Measurements from ENCODE around the gene INHBE.

INHBE gene

DNA sequence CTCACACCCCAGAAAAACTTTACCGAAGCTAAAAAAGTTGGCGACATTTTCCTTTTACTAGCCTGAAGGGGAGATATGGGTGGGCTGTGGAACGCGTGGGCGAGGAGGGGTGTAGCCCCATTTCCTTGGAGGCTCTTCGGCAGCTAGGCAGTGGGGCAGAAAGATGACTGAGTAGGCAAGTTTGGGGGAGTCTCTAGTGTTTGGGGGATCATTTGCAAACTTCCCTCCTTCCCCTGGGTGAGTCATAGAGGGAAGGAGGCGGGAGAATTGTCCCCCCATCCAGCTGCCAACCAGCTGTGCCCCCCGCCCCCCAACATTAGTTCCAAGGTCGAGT, 6.8 kb downstream of the INHBE start:
- DNase-seq = no peak

DNA sequence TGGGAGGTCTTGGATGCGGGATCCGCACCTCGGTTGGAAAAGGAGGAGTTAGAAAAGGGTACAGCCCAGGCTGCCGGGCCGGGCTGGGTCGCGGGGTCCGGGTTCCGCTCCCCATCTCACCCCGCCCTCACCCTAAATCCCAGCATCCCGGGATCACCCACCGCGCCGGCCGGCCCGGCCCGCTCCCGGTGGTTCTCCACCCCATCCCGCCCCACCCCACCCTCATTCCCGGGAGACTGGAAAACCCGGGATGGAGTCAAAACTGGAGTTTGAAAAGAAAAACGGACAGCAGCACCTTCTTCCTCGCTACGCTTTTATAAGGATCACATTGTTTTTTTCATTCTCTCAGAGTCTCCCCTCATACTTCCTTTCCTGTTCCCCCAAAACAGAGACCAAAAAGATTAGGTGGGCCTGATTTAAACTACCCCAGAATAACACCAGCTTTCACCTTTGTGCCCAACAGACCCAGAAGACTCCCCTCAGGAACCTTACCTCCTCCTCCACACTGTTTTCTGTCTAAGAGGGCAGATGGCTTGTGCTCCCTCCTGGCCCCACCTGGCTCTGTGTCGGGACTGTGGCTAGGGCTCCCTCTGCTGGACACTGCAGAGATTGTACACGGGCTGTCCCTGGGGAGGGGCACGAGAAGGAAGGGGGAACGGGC, 7.3 kb downstream of the INHBE start:
- DNase-seq = peak; percentile 83

DNA sequence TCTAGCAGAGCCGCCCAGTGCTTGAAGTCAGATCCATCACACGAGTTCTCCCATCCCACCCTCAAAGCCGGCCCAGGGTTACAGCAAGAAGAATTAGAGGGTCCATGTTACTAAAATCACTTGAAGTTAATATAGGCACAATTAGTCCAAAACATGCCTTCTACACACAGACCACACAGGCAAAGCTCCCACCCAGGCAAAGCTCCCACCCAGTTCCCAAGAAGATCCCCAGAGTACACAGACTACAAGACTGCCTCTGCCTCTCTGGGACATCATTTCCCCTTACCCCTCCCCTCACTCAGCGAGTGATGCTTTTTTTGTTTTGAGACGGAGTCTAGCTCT, 7.8 kb downstream of the INHBE start:
- no peak for DNase-seq

DNA sequence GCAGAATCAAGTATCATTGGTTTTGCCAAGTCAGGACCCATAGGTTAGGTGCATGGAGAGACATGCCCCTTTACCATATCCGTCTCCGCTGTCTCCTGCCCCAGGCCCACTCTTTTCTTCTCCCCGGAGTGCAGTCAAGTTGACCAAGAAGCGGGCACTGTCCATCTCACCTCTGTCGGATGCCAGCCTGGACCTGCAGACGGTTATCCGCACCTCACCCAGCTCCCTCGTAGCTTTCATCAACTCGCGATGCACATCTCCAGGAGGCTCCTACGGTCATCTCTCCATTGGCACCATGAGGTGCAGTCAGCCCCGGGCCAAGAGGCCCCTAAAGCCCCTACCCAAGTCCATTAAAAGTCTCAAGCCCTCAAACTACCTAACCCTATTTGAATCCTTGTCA, 9.5 kb downstream of the INHBE start:
- no peak for DNase-seq

DNA sequence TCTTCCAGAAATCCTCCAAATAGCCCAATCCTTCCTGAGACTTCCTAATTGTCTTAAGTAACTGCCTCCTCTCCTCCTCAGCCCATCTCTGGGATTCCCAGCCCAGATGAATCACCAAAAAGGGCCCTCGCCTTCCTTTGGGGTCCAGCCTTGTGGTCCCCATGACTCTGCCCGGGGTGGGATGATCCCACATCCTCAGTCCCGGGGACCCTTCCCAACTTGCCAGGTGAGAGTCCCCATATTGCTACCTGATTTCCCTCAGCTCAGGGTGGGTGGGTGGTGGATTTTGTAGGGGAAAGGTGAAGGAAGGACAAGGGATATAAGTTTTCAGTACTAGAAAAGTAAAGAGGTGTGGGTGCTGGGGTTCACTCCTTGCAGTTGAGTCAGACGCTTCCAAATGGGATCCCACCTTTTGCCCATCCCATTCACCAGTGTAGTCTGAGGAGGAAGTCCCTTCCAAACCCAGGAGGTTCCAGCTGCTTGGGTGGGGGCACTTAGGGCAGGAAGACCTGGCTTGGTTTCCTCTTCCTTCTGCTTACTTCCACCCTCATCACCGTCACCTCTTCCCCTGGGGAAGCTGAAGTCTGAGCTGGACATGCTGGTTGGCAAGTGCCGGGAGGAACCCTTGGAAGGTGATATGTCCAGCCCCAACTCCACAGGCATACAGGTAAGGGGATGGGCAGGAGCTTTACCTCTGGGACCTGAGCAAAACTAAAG, 10.1 kb downstream of the INHBE start:
- no peak for DNase-seq

DNA sequence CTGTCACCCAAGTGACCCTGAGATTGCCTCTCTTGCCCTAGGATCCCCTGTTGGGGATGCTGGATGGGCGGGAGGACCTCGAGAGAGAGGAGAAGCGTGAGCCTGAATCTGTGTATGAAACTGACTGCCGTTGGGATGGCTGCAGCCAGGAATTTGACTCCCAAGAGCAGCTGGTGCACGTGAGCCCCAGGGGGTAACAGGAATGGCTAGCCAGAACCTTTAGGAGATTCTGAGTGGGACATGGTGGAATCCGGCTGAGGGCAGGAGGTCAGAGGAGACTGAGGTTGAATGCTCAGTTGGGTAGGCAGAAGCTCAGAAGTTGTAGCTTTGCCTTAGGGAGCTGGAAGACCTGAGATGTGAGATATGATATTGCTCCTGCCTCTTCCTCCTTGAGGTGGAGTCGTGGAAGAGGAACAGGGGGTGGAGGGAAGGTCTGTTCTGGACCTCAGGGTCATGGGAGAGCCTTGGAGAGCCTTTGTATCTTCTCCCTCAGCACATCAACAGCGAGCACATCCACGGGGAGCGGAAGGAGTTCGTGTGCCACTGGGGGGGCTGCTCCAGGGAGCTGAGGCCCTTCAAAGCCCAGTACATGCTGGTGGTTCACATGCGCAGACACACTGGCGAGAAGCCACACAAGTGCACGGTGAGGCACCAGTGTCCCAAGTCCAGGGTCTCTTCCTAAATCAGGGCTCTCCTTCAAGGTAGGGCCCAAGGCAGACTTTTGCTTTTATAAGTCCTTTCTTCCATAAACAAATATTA, 10.8 kb downstream of the INHBE start:
- DNase-seq = no peak

DNA sequence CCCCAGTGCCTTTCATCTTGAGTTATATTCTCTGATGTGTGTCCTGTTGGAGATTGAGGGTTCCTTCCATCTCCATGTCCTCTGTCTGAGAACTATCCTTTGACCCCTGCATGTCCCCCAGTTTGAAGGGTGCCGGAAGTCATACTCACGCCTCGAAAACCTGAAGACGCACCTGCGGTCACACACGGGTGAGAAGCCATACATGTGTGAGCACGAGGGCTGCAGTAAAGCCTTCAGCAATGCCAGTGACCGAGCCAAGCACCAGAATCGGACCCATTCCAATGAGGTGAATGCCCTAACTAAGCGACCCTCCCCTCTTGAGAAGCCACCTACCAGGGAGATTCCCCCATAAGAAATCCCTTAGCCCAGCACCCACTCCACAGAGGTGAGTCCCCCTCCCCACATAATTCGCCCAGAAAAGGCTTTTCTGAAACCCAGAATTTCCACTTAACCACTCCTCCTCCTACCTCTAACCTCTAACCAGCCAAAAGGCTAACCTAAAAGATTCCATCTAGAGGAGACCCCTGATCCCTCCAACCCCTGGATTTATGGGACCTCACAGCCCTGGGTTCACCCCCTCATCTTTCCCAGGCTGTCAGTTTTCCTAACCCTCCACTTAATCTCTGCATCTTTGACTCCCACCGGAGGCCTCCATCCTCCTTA, 12.2 kb downstream of the INHBE start:
- DNase-seq = no peak

DNA sequence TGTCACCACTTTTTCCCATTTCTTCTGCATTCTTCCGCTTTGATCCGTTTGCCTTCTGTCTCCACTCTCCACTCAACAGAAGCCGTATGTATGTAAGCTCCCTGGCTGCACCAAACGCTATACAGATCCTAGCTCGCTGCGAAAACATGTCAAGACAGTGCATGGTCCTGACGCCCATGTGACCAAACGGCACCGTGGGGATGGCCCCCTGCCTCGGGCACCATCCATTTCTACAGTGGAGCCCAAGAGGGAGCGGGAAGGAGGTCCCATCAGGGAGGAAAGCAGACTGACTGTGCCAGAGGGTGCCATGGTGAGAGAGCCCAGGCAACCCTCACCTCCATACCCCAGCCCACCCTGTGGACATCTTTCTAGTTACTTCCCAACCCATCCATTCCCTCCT, 12.8 kb downstream of the INHBE start:
- no peak for DNase-seq

DNA sequence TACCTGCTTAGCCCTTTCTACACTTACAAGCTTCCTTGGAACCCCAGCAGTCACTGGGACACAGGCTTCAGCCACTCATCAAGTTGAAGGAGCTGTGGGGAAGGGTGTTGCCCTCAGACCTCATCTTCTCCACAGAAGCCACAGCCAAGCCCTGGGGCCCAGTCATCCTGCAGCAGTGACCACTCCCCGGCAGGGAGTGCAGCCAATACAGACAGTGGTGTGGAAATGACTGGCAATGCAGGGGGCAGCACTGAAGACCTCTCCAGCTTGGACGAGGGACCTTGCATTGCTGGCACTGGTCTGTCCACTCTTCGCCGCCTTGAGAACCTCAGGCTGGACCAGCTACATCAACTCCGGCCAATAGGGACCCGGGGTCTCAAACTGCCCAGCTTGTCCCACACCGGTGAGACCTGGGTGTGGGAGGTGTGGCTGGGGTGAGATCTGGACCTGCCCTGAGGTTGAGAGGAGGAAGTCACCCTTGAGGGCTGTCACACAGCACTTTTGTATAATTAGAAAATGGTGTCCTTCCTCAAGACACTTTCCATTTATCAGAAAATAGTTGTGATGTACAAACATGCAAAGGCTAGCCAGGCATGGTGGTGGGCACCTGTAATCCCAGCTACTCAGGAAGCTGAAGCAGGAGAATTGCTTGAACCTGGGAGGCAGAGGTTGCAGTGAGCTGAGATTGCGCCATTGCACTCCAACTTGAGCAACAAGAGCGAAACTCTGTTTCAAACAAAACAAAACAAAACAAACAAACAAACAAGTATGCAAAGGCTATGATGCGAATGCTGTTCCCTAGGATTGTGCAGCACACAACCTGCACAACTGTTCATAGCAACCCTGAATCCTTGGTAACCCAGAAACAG, 14.4 kb downstream of the INHBE start:
- DNase-seq = no peak

DNA sequence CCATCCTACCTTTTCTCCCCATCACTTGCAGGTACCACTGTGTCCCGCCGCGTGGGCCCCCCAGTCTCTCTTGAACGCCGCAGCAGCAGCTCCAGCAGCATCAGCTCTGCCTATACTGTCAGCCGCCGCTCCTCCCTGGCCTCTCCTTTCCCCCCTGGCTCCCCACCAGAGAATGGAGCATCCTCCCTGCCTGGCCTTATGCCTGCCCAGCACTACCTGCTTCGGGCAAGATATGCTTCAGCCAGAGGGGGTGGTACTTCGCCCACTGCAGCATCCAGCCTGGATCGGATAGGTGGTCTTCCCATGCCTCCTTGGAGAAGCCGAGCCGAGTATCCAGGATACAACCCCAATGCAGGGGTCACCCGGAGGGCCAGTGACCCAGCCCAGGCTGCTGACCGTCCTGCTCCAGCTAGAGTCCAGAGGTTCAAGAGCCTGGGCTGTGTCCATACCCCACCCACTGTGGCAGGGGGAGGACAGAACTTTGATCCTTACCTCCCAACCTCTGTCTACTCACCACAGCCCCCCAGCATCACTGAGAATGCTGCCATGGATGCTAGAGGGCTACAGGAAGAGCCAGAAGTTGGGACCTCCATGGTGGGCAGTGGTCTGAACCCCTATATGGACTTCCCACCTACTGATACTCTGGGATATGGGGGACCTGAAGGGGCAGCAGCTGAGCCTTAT, 15.3 kb downstream of the INHBE start:
- no peak for DNase-seq

DNA sequence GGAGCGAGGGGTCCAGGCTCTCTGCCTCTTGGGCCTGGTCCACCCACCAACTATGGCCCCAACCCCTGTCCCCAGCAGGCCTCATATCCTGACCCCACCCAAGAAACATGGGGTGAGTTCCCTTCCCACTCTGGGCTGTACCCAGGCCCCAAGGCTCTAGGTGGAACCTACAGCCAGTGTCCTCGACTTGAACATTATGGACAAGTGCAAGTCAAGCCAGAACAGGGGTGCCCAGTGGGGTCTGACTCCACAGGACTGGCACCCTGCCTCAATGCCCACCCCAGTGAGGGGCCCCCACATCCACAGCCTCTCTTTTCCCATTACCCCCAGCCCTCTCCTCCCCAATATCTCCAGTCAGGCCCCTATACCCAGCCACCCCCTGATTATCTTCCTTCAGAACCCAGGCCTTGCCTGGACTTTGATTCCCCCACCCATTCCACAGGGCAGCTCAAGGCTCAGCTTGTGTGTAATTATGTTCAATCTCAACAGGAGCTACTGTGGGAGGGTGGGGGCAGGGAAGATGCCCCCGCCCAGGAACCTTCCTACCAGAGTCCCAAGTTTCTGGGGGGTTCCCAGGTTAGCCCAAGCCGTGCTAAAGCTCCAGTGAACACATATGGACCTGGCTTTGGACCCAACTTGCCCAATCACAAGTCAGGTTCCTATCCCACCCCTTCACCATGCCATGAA, 16.0 kb downstream of the INHBE start:
- DNase-seq = no peak

DNA sequence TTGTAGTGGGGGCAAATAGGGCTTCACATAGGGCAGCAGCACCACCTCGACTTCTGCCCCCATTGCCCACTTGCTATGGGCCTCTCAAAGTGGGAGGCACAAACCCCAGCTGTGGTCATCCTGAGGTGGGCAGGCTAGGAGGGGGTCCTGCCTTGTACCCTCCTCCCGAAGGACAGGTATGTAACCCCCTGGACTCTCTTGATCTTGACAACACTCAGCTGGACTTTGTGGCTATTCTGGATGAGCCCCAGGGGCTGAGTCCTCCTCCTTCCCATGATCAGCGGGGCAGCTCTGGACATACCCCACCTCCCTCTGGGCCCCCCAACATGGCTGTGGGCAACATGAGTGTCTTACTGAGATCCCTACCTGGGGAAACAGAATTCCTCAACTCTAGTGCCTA, 16.6 kb downstream of the INHBE start:
- DNase-seq = no peak

DNA sequence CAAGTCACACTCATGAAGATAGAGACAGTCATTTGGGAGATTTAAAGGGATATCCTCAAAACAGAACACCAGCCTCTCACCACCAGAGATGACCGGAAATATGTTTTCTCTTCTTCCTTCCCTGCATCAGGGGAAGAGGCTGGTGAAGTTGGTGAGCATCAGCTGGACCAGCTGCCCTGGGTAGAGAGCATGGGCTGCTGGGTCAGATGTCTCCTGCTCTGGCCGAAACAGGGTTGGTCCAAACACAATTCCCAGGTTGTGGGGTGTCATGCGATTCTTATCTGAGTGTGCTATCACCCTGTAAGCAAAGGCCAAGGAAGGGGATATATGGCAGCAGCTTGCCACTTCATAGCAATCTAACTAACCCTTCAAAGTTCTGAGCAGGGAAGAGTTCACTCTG, 17.3 kb downstream of the INHBE start:
- DNase-seq = no peak

DNA sequence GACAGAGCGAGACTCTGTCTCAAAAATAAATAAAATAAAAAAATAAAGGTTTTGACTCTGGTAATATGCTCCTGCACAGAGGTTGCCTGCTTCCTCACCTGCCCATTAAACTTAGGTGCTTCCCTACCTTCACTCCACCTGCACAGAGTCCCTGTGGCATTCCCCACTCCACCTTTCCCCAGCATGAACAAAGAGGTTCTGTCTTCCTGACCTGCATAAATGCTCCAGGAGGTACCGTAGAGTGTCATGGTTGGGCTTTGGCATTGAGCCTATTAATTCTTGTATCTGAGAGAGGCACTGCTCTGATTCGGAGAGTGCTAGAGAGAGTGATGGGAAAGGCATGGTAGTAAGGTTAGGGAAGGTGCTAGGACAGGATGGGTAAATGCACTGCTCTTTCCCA, 18.3 kb downstream of the INHBE start:
- DNase-seq = no peak

DNA sequence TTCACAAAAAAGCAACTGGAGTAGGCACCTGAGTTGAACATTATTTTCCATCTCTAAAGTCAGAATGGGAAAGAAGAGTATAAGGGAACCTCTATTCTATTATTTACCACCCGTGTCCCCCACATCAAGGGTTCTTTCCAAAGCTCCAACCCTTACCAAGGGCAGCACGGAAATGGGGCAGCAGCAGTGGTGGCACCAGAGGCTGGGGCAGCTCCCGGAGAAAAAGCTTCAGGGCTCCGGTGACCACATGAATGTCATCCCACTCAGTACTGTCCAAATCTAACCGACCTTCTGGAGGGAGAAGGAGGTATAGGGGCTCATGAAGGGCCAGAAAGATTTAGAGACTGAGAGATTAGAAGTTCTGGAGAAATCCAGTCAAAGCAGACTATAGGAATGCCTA, 18.8 kb downstream of the INHBE start:
- DNase-seq = no peak

DNA sequence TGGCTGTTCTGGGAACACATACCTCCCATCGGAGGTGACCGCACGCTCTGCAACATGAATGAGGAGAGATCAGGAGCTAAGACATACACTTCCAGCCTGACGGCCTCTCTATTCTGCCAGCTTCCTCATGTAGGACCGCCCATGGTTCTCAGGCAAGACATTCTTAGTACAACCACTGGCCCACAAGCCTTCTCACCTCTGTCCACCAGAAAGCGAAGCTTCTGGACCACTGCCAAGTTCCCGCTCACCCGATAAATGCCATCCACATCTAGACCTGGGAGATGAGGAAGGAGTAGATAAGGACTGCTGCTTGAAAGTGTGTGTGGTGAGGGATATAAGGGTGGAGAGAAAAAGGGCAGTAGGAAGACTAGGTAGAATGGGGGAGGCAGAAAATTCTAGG, 19.3 kb downstream of the INHBE start:
- DNase-seq = no peak

DNA sequence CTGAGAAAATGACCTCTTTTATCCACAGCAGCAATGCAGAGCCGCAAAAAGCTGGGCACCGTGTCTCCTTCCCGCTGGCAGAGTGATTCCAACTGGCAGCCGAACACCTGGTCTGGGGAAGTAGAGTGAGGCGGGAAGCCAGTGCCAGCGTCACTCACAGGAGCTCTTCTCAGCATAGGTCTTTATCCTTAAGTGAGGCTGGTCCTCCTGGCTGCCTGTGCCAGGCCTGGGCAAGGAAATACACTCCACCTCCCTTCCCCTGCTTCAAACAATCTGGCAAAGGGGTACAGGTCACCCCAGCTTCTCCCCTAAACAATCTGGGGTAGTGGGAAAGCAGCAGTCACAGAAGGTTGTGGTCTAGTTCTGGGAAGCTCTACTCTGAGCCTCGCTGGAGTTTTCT, 19.8 kb downstream of the INHBE start:
- no peak for DNase-seq

DNA sequence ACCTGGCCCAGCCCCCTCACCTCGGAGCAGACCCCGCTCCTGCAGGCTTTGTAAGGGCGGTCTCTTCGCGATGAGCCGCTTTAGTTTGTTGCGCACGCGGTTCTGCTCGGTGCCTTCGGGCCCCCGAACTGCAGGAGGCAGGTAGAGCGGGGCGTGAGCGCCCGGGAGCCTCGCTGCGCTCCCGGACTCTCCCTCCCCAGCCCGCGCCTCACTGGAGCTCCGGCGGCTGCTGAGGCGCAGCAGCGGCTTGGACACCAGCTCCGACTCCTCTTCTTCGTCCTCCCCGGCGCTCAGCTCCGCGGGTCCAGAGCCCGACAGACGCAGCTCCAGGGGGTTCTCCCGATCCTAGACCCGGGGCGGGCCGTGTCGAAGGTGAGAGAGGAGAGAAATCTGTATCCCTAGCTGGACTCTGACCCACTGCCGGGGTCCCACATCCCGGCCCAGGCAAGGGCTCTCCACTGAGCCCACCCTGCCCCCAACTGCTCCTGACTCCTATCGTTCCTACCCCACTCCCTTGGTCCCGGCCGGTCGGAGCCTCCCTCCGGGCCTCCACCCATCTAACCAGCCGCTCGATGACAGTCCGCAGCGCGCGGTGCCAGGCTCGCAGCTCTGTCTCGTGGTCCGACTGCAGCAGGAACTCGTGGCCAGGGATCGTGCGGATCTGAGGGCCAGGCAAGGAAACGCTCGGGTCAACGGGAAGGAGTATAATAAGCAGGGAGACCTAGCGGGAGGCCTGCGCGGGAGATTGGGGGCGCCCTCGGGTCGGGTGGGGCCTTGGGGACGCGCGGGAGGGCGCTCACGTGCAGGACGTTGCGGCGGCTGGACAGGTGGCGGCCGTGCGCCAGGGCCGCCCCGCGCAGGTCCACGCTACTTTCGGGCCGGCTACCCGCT, 20.4 kb downstream of the INHBE start:
- DNase-seq = no peak

DNA sequence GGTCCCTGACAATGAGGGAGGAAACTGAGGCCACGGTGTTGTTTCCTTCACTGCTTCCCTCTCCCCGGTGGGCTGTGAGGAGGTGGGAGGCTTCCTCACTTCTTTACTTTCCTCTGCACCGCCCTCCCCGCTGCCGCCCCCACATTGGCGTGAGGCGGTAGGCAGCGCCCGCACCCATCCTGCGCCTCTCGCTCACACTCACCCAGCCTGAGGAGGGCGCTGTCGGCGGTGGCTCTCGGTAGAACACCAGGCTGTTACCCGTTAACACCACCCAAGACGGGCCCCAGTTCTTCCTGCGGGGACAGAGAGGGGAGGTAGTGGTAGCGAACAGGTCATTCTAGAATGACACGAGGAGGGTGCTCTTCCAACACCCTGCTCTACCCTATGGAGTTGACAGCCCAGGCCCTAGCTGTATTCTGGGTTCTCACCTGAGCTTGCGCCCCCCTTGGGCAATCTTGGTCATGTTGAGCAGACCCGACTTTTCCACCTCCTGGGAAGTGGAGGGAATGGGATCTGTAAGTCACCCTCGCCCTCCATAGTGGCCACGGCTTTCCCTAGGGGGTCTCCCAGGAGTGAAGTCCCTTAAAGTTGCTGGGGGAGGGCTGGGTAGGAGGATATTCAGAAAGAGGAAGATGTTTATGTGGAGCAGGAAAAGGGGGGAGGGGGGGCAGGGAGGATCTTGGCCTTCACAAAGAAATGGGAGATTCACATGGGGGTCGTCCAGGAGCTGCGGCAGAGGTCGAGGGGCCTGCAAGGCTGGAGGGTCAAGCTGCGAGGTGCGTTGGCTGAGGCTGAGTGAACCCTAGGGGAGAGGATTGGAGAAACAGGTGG, 21.3 kb downstream of the INHBE start:
- DNase-seq = peak; percentile 73

Data from stimulated activated naive CD4-positive, alpha-beta T cell treated with Interleukin-2 at 50 U/mL for 16 hours (primary cell).